NCI-H82 treated with DMSO at 0.1 percent for 48 hours (cell line): ENCODE measurements around the gene ELL2.
"Not testable (repeated sequence)": the region's sequence is repeated elsewhere in the genome, so short reads cannot be mapped to it uniquely, and the experiment has no call there.

Experiments
- DNase-seq: peaks from one replicate; lab custom pipeline; 2025; ENCODE audit not compliant: unreplicated experiment; lab: John Stamatoyannopoulos, UW

The ELL2 gene

DNA sequence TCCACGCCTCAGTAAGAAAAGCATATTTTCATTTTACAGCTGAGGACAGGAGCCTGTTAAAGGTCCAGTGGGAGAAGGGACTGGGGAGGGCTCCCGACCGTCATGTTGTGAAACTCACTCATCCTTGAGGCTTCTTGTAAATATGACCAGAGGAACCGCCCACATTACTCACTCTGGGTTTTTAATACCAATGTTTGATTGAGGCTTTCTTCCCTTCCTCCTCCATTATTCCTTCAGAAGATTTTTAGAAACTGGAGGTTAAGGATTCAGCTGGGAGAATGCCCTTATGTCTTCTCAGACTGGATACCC lies 77.7 kb downstream of the ELL2 start:
- no peak for DNase-seq

DNA sequence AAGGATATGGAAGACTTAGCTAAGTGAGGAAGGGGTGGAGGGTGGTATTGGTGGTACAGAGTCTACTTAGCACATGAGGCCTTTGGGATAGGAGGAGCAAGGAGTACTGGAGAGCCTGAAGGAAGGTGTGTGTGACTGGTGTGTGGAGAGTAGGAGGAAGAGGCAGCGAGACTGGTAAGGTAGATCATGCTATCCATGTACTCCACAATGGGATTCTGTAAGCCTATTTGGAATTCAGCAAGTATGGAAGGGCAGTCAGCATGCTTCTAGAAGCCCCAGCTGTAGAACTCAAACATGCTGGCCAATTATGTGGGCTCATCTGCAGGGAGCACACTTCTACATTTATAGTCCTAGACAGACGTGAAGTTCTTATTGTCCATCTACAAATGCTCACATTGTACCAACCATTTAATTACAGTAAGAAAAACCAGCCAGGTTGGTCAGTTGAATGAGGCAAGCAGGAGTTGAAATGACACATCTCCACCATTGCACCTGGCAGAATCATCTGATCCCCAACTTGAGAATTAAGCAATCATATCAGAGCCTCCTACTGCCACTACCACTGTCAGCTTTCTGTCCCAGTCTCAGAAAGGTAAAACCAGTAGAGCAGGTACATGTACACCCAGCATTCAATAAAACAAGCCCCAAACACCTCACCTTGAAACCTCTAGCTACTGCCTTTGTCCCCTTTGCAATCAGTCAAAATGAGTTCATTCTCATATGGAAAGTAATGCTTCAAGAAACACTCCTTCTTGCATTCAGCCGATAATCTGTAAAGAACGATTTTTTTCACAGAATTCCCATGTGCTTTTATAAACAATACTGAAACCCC lies 78.2 kb downstream of the ELL2 start:
- no peak for DNase-seq

DNA sequence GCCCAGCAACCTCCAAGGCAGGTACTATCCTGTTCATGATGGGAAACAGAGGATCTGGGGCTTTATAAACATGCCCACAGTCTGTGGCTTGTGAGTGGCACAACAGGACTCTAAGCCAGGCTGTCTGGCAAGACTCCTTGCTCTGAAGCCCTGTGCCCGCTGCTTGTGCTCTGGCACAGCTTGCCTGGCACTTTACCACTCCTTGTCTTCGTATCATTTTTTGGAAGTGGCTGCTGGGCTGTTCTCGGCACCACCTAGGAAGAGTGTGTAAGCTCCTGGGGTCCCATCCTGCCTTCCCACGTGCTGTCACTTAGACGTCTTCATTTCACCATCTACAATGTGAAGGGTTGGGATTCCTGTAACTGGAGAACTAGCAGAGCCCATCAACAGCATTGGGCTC lies 79.8 kb downstream of the ELL2 start:
- no peak for DNase-seq

DNA sequence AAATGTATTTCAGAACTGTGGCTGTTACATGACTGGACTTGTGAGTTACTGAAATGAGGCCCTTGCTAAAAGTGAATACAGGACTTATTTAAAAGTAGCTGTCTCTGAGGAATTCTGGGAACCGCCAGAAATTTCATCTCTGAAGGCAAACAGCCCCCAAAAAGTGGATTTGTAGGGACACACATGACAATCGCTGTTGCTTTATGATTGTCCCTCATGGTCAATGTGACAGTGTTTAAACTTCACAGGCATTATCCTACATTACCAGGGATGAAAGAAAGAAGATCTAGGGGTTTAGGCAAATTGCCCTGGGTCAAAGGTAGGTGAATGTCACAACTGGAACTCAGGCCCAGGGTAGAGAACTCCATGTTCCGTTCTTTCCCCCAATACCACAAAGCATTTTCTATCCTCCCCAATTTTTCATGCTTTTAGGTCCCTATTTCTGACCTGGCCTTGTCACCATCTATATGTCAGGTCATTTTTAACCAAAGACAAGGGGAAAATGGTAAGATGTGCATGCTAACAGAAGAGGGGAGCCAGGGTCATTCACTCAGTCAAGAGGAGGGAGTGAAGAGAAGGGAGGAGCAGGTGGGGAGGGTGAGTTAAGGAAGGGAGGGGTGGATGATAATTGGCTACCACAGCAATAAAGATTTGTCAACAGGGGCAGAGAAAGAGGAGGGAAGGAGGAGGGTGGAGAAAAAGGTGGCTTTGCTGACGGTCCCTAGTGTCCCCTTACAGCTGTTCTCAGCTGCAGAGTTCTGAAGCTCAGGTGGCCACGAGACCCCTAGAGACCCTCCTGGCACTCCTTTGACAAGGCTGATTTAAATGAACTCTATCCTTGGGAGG lies 81.3 kb downstream of the ELL2 start:
- no peak for DNase-seq

DNA sequence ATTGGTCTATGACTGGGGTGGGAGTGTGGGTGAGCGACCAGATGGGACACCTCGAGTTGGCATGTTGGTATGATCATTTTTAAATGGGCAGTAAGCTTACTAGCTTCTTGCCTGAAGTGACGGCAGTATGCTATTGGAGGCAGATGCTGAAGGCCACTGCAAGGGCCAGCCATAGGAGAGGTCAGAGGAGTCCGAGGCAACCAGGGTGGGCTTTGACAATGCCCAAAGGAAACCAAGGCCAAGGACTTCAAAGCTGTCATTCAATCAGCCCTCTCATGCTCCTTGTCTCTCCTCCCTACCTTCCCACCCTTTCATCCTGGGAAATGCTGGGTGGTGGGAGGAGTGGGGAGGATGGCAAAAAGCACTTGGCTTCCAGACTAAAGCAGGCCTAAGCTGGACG lies 82.0 kb downstream of the ELL2 start:
- no peak for DNase-seq

DNA sequence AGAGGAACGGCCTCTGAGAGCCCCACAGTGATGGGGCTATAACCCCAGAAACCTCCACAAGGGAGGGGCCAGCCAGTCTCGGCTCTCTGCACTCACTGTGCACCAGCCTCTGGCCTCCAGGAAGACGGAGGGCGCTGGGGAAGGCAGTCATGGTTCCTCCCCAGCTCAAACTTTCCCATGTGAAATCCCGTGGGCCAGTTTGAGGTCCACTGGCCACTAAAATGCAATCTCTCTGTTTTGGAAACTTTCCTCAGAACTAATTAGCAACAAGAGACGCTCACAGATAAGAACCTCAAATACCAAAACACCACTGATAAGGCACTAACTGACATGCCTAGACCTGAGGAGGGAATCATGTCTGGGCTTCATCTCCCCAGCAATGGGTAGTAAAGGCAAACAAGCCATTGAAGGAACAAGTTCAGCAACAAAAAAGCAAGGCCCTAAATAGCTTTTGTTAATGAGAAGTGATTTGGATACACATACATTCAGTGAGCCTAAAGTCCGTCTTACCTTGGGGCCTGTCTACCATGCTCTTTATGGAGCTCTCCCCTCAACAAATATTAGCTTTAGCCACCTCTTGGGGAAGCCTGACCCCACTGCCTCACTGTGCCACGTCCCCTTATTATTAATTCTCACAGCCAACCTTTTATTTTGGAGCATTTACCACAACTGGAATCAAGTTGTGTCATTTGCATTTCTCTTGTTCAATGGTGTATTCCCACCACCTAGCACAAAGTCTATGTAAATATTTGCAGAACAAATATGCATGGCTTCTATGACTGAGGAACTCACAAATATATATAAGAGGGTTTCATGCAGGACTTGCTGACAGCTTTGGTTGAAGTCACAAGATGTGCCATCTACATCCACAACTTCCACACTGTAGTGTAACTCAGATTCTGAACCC lies 83.0 kb downstream of the ELL2 start:
- no peak for DNase-seq

DNA sequence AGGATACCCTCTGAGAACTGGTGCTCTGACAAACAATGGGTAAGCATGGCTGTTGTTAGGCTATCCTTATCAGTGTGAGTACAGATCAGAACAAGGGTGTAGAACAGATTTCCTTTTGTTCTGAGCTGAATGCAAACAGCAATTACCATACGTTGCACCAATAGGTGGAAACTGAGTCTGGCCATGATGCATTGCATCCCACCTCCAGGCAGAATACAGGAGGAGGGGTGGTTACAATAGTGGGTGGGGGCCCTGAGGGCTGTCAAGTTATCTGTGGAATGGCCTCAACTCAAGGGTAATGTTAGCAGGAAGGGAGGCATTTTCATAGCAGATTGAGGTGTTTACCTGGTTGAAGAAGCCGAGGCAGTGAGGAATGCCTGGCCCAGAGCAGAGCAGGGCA lies 84.9 kb downstream of the ELL2 start:
- DNase-seq, result no peak

DNA sequence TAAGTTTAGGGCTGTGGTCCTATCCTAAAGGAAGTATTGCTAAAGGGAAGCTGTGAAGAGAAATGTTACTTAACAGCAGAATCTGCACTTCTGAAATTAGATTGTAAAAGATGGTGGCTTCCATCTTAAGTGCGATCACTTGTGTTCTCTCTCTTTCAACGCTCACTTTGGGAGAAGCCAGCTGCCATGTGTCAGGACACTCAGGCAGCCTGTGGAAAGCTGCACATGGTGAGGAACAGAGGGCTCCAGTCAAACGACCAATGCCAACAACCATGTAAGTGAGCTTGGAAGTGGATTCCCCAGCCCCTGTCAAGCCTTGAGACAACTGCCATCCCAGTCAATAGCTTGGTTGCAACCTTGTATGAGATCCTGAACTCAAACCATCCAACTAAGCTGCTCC lies 87.4 kb downstream of the ELL2 start:
- no peak for DNase-seq

DNA sequence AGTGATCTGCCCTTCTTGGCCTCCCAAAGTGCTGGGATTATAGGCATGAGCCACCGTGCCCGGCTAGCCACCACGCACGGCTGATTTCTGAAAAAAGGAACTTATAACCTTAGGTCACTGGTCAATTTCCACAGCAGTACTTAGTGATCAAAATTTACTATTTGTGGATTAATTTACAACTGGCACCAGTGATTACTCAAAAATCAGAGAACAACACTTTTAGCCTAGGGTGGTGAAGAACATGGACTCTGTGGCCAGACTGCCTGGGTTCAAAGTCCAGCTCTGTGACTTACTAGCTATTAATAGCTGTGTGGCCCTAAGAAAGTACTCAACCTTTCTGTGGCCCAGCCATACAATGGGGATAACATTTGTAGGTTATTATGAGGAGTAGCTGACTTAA lies 88.3 kb downstream of the ELL2 start:
- no peak for DNase-seq

DNA sequence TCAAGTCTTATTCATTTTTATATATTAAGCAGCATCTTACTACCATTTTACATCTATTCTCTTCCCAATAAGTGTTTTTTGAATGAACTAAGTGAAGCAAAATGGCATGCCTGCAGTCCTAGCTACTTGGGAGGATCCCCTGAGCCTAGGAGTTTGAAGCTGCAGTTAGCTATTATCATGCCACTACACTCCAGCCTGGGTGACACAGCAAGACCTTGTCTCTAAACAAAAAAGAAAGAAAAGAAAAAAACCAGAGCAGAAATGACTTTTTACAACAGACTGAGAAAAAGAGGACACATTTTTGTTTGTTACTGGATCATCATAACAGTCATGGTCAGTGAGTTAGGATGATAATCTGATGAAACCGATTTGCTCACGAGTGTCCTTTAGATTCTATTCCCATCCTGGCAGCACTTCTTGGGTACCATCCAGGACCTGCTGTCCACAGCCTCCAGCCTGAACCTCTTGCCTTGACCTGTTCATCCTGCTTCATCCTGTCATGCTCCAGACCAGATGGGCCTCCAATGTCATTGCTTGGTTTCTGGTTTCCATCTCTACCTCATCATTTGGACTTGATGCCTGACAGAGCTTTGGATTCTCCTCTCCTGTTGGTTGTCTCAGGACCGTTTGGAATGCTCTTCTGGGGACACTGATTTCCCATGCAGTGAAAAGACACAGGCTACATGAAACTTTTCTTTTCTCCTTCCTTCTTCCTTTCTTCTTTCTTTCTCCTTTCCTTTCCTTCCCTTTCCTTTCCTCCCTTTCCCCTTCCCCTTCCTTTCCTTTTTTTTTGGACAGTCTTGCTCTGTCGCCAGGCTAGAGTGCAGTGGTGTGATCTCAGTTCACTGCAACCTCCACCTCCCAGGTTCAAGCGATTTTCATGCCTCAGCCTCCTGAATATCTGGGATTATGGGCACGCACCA lies 89.0 kb downstream of the ELL2 start:
- DNase-seq, result no peak

DNA sequence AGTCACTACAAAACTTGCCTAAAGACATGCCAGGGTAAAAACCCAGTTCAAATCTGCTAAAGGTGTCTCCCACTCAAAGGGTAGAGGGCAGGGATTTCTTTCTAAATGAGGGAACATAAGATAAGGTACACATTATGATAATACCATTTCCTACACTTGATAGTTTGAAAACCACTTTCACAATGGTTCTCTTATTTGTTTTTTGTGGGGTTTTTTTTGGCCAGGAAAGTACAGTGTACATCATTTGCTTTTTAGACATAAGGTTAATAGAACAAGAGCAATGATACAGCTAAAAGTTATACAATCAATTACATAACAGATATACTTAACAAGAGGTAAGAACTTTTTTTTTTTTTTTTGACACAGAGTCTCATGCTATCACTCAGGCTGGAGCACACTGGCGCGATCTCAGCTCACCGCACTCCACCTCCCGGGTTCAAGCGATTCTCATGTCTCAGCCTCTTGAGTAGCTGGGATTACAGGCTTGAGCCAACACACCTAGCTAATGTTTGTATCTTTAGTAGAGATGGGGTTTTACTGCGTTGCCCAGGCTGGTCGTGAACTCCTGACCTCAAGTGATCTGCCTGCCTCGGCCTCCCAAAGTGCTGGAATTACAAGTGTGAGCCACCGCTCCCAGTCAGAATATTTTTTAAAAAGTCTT lies 90.4 kb downstream of the ELL2 start:
- no peak for DNase-seq

DNA sequence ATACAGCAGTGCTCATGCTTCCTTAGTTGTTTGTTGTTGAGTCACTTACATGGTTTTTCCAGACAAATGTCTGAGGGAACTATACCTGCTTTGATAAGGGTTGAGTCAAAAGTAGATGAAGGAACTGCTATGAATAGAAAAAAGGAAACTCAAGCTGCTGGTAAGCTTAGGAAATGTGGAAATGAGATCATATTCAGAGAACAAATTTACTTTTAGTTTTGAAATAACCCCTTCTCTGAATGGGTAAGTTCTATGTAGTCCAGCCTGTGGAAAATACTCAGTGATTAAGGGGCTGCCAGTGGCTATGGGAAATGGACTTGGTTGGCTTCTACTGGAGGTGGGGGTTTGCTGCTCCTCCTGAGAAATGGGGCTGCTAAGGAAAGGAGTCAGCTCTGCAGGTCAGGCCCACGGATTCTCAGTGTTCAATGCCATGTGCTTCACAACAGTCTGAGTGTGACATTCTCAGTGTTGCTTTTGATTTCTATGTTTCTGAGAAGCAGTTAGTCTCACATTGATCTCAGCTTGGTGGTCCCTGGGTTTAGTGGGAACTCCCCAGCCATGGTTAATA lies 91.5 kb downstream of the ELL2 start:
- no peak for DNase-seq

DNA sequence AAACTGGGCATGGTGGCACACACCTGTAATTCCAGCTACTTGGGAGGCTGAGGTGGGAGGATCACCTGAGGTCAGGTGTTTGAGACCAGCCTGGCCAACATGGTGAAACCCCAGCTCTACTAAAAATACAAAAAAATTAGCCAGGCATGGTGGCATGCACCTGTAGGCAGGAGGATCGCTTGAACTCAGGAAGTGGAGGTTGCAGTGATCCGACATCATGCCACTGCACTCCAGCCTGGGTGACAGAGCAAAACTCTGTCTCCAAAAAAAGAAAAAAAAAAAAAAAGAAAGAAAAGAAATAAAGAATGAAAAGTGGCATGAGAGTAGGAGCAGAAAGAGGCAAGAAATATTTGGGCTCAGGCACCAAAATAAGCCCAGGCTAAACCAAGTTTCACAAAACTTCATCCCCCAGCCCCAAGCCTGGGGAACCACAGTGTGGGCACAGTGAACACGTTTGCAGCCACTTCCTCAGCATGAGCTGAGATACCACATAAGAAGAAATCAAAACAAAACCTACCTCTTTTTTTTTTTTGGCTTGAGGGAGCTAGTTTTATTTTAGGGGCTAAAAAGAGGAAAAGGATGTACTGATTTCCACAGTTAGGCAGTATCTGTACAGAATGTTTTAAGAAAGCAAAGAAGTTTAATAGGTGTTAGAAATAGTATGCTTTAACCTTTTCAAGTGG lies 92.3 kb downstream of the ELL2 start:
- DNase-seq, result not testable (repeated sequence)

DNA sequence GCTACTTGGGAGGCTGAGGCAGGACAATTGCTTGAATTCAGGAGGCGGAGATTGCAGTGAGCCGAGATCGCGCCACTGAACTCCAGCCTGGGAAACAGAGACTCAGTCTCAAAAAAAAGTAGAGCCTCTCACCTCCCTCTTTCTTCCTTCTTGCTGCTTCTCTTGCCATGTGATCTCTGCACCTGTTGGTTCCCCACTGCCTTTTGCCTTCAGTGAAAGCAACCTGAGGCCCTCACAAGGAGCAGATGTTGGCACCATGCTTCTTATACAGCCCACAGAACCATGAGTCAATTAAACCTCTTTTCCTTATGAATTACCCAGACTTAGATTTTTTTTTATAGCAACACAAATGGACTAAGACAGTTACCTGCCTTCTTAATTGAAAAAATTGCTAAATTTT lies 93.5 kb downstream of the ELL2 start:
- DNase-seq, result no peak

DNA sequence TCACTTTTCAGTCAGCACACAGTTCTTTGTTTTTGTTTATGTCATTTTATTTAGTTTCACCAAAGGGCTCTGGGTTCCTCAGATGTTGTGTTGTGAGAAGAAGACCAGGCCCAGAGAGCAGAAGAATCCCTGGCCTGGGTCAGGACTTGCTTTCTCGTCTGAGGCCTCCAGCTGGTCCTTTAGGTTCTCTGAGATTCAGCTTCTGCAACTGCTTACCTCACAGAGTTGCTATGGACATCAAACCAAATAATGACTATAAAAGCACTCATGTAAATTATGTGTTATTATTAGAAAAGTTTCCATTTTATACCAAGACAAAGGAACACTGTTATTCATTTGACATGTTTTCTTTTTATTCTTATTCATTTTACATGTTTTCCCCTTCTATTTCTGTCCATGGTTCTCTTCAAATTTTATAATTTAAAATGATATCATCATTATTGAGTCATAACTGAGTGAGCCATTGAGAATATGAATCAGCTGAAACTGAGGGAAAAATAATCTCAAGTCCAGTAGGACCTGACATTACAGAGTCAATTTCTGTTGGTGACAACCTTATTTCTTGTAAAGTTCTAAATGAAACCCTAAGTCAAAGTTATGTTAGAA lies 95.1 kb downstream of the ELL2 start:
- no peak for DNase-seq

DNA sequence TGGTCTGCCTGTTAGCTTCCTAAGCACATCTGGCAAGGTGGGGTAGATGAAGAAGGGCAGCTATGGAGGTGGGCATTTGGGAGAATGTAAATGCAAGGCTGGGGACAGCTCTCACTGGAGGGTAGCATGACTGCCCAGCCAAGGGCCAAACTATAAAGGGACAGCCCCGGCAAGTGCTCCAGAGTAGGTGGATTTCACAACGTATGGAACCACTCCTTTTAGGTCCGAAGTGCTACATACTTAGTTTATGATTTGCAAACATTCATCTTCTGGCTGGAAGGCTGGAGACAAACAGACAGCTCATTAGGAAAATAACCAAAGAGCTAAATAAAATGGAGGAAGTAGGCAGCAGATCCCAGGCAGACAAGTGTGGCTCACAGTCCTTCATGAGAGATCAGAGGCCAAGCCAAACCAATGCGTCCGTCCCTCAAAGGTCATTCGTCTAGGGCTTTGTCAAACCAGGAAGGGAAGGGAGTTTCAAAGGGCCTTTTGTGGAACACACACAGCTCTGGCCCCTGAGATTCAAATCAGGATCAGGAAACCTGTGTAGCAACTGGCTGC lies 96.6 kb downstream of the ELL2 start:
- no peak for DNase-seq

DNA sequence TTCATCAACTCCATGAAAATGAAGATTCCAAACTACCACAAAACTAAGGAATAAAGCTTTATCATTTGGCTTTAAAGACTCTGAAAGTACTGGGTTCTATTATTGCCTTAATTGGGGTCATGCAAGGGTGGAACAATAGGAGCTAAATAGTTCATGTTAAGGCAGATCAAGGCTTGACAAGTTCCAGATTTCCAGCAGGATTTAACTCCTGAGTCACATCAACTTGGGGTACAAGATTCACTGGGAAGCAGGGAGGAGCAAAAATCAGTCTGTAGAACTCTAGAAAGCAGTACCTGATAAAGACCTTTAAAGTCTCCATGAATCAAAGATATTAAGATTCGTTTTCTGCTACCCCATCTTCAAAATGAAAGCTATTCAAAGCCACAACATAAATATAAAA lies 97.2 kb downstream of the ELL2 start:
- no peak for DNase-seq

DNA sequence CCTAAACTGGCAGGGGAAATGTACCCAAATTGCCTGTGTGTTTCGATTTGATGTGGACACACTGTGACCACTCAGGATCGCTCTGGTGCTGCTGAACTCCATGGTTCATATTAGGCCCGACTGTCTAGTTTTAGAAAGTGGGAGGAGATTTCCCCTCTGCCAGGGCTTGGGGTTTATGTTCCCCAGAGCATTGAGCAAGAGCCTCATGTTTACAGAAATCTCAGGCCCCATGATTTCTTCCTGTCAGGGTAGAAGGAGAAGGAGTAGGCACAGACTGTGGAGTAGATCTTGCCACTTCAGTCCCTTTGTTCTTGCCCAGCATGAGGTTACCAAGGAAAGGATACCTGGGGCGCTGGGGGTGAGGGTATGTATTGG lies 98.3 kb downstream of the ELL2 start:
- DNase-seq, result no peak
